ENCODE measurements around the gene SHH. TPM values are rescaled to one million over a fixed set of nuclear protein-coding genes. Genes with fewer than 3 reads are reported as not detected.

SHH gene
- total RNA-seq, 1 experiment from 2014 or later = not detected

GRCh38 chr7:155800741-155801267 lies 11.5 kb downstream of the SHH start:
- no peak overlapping the region for H3K4me3 ChIP-seq (ENCODE audit: low read depth, low read length, poor library complexity, severe bottlenecking)
- TF ChIP-seq EZH2 (IDR thresholded peaks at IDR 0.05; ENCODE audit: borderline replicate concordance, low read depth, low read length, poor library complexity, severe bottlenecking) = no peak
- no peak for TF ChIP-seq CTCF (conservative IDR thresholded peaks at IDR 0.05; ENCODE audit: low read depth, low read length)
- ChIA-PET CTCF (no interaction called here), POLR2A (ENCODE audit: low non-redundant PET) (no interaction called here)
- no peaks in the 10 kb centered on the region for H3K9me3 ChIP-seq (ENCODE audit: low read depth, low read length, poor library complexity, severe bottlenecking)
- intact Hi-C loops (cut with micrococcal nuclease; ENCODE audit: unreplicated experiment) = loop anchor here (5.0 kb wide), 1 partner anchor 1016 kb away; no protein-coding TSS in a partner anchor
- BruUV-seq (replicated peaks) = no TSS peak
- H3K27me3 ChIP-seq (replicated peaks; ENCODE audit: insufficient read depth, low read depth, low read length, poor library complexity) = peaks cover 71% of the 10 kb centered on the region
- DNase-seq (ENCODE audit: low spot score) = no peak
- no peaks in the 10 kb centered on the region for H3K36me3 ChIP-seq (ENCODE audit: insufficient read depth, low read length, poor library complexity, severe bottlenecking)
- H3K27ac ChIP-seq (ENCODE audit: low read depth, low read length, poor library complexity, severe bottlenecking) = no peak overlapping the region
- peaks cover 11% of the 10 kb centered on the region for H3K4me1 ChIP-seq (ENCODE audit: insufficient read depth, low read length, poor library complexity, severe bottlenecking)

GRCh38 chr7:155800301-155800700 lies 12.0 kb downstream of the SHH start:
- H3K4me3 ChIP-seq (ENCODE audit: low read depth, low read length, poor library complexity, severe bottlenecking) = no peak overlapping the region
- H3K9me3 ChIP-seq (ENCODE audit: low read depth, low read length, poor library complexity, severe bottlenecking) = no peaks in the 10 kb centered on the region
- no peaks in the 10 kb centered on the region for H3K36me3 ChIP-seq (ENCODE audit: insufficient read depth, low read length, poor library complexity, severe bottlenecking)
- intact Hi-C loops (cut with micrococcal nuclease; ENCODE audit: unreplicated experiment) = loop anchor here (5.0 kb wide), 1 partner anchor 1017 kb away; no protein-coding TSS in a partner anchor
- H3K4me1 ChIP-seq (ENCODE audit: insufficient read depth, low read length, poor library complexity, severe bottlenecking) = peaks cover 11% of the 10 kb centered on the region
- BruUV-seq (replicated peaks) = no TSS peak
- ChIA-PET POLR2A (ENCODE audit: low non-redundant PET) (no interaction called here), CTCF (no interaction called here)
- no peak for DNase-seq (ENCODE audit: low spot score)
- no peak for TF ChIP-seq EZH2 (IDR thresholded peaks at IDR 0.05; ENCODE audit: borderline replicate concordance, low read depth, low read length, poor library complexity, severe bottlenecking)
- H3K27me3 ChIP-seq (replicated peaks; ENCODE audit: insufficient read depth, low read depth, low read length, poor library complexity) = peaks cover 69% of the 10 kb centered on the region
- no peak overlapping the region for H3K27ac ChIP-seq (ENCODE audit: low read depth, low read length, poor library complexity, severe bottlenecking)

- CTCF ChIA-PET = no interaction called here
- peaks cover 4% of the 10 kb centered on the region for H3K4me1 ChIP-seq (ENCODE audit: insufficient read depth, low read length, poor library complexity, severe bottlenecking)
- H3K9me3 ChIP-seq (ENCODE audit: low read depth, low read length, poor library complexity, severe bottlenecking) = no peaks in the 10 kb centered on the region
- BruUV-seq (replicated peaks) = no TSS peak
- no peaks in the 10 kb centered on the region for H3K36me3 ChIP-seq (ENCODE audit: insufficient read depth, low read length, poor library complexity, severe bottlenecking)
- POLR2A ChIA-PET (ENCODE audit: low non-redundant PET) = no interaction called here
- H3K4me3 ChIP-seq (ENCODE audit: low read depth, low read length, poor library complexity, severe bottlenecking) = no peak overlapping the region
- intact Hi-C loops (cut with micrococcal nuclease; ENCODE audit: unreplicated experiment) = loop anchor here (5.0 kb wide), 1 partner anchor 1028 kb away; no protein-coding TSS in a partner anchor
- no peak for DNase-seq (ENCODE audit: low spot score)
- H3K27me3 ChIP-seq (replicated peaks; ENCODE audit: insufficient read depth, low read depth, low read length, poor library complexity) = peaks cover 65% of the 10 kb centered on the region
- H3K27ac ChIP-seq (ENCODE audit: low read depth, low read length, poor library complexity, severe bottlenecking) = no peak overlapping the region
- TF ChIP-seq CTCF (conservative IDR thresholded peaks at IDR 0.05; ENCODE audit: low read depth, low read length) (no peak), EZH2 (IDR thresholded peaks at IDR 0.05; ENCODE audit: borderline replicate concordance, low read depth, low read length, poor library complexity, severe bottlenecking) (peak; percentile 26)
Observed at GRCh38 chr7:155799514-155799913, 12.7 kb downstream of the SHH start.
